Ovary (tissue), 3 donors: Measurements from ENCODE around the gene ARCN1.

Experiments
- CTCF ChIP-seq, 3 donors: fragments of 450-650 bp in 2 of 3; fragments of 200-600 bp in 1 of 3; IDR thresholded peaks; one replicate each; pipeline versions ENCODE4 v1.5.1 to v1.8.0; 2016 to 2022; ENCODE audit warnings: antibody characterized with exemption in 3 of 3, mild to moderate bottlenecking in 1 of 3
- EP300 ChIP-seq: sonication (generic); formaldehyde crosslinking; IDR thresholded peaks from one replicate; pipeline ENCODE4 v1.6.1; 2017; ENCODE audit warnings: antibody characterized with exemption
- POLR2A ChIP-seq: fragments of 450-650 bp; IDR thresholded peaks from one replicate; pipeline ENCODE4 v1.6.1; 2017; ENCODE audit warnings: antibody characterized with exemption, mild to moderate bottlenecking, moderate library complexity
- donor health status: DM: no; HTN: no; CAD: no.

- TF ChIP-seq EP300, result no peak
- no peak for TF ChIP-seq CTCF (IDR thresholded peaks at IDR 0.05)
- TF ChIP-seq POLR2A, result no peak
These were observed 48.4 kb downstream of the ARCN1 start for GRCh38 chr11:118620529-118621070.
